Omental fat pad (tissue), 4 donors: ENCODE data around the gene PRND. TPM values are rescaled to one million over a fixed set of nuclear protein-coding genes. Genes with fewer than 3 reads are reported as not detected.

ENCODE experiments used
- ATAC-seq: fragments of 150-250 bp; one replicate; pipeline ENCODE4 v1.9.1; 2016; ENCODE audit warnings: mild to moderate bottlenecking, moderate library complexity; ENCODE audit not compliant: low FRiP score
- DNase-seq: peaks from one replicate; pipeline ENCODE4 v3.0.0-alpha.2; 2019; ENCODE audit warnings: low spot score
- total RNA-seq, 4 donors: library from RNA; depleted of rRNA; stranded (reverse); fragments of >200 nt; gene quantifications; one replicate each; pipeline ENCODE4 v1.1.0, GENCODE V29; 2016
- TF ChIP-seq, protein P1 (sequence below), 3 donors: fragments of 450-650 bp; IDR thresholded peaks; one replicate each; pipeline ENCODE4 v1.5.1; 2016 to 2017; ENCODE audit warnings: antibody characterized with exemption in 3 of 3, mild to moderate bottlenecking in 3 of 3, moderate library complexity in 2 of 3

Gene PRND
- total RNA-seq, 4 donors from 2014 or later = 0.09 TPM; not detected in 3

DNA sequence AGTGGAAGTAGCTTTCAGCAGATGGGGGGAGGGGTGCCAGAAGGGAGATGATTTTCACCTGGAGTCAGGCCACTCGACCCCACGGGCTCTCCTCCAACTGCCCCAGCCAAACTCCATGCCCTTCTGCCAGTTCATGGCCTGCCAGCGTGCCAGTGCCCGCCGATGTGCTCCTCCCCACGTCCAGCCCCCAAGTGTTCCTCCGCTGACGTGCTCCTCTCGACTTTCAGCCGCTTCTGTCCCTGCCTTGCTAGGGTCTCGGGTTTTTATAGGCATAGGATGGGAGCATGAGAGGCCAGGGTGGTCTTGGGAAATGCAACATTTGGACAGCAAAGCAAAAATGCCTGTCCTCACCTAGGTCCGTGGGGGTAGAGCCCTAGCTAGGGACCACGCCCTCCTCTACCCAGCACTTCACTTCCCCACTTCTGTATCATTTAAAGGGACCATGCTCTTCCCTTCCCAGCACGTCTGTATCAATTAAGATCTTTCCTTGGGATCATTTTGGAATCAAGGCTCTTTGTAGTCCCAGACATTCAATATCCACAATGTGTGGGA is 54.4 kb downstream of the PRND start:
- ATAC-seq (no peak), DNase-seq (no peak)
- TF ChIP-seq, protein P1, sequence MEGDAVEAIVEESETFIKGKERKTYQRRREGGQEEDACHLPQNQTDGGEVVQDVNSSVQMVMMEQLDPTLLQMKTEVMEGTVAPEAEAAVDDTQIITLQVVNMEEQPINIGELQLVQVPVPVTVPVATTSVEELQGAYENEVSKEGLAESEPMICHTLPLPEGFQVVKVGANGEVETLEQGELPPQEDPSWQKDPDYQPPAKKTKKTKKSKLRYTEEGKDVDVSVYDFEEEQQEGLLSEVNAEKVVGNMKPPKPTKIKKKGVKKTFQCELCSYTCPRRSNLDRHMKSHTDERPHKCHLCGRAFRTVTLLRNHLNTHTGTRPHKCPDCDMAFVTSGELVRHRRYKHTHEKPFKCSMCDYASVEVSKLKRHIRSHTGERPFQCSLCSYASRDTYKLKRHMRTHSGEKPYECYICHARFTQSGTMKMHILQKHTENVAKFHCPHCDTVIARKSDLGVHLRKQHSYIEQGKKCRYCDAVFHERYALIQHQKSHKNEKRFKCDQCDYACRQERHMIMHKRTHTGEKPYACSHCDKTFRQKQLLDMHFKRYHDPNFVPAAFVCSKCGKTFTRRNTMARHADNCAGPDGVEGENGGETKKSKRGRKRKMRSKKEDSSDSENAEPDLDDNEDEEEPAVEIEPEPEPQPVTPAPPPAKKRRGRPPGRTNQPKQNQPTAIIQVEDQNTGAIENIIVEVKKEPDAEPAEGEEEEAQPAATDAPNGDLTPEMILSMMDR (IDR thresholded peaks at IDR 0.05) = no peak

Other genes with a start within 250 kb of the PRND start
- 100 to 1,000 TPM in 2 of 4 donors, 10 to 100 TPM in 2; 65.6 to 140 (median 114) TPM for gene PRNP, start 35.5 kb upstream of the PRND start, total RNA-seq
- gene RASSF2, start 101.7 kb downstream of the PRND start, total RNA-seq = 10 to 100 TPM; 28.0 to 63.8 (median 44.6) TPM